Stimulated activated CD4-positive, alpha-beta T cell treated with anti-CD3 and anti-CD28 coated beads, Interleukin-15, amount 100 ng/mL, for 24 hours (primary cell): Measurements from ENCODE around the gene MUL1.

ENCODE experiments used
- DNase-seq: peaks from one replicate; pipeline ENCODE4 v3.0.0-alpha.2; 2020

MUL1 gene

GRCh38 chr1:20484519-20485462 lies 23.2 kb downstream of the MUL1 start:
- DNase-seq, result no peak

GRCh38 chr1:20483833-20484518 lies 24.0 kb downstream of the MUL1 start:
- no peak for DNase-seq

GRCh38 chr1:20483098-20483832 lies 24.7 kb downstream of the MUL1 start:
- DNase-seq, result no peak

- no peak for DNase-seq
Measured at GRCh38 chr1:20481643-20482498, 26.1 kb downstream of the MUL1 start.

- no peak for DNase-seq
Measured at GRCh38 chr1:20480951-20481617, 26.9 kb downstream of the MUL1 start.

GRCh38 chr1:20480243-20480944 lies 27.6 kb downstream of the MUL1 start:
- no peak for DNase-seq

GRCh38 chr1:20479840-20480239 lies 28.1 kb downstream of the MUL1 start:
- DNase-seq, result no peak

- no peak for DNase-seq
Measured at GRCh38 chr1:20478057-20478635, 29.8 kb downstream of the MUL1 start.

- no peak for DNase-seq
Measured at GRCh38 chr1:20477348-20478056, 30.4 kb downstream of the MUL1 start.

- no peak for DNase-seq
Measured at GRCh38 chr1:20476265-20477038, 31.5 kb downstream of the MUL1 start.

GRCh38 chr1:20474996-20475395 lies 33.0 kb downstream of the MUL1 start:
- no peak for DNase-seq

- DNase-seq, result no peak
Measured at GRCh38 chr1:20474333-20474975, 33.5 kb downstream of the MUL1 start.

GRCh38 chr1:20473894-20474293 lies 34.1 kb downstream of the MUL1 start:
- no peak for DNase-seq

GRCh38 chr1:20472860-20473711 lies 34.9 kb downstream of the MUL1 start:
- peak; percentile 49 for DNase-seq

- no peak for DNase-seq
Measured at GRCh38 chr1:20472121-20472520, 35.8 kb downstream of the MUL1 start.

- no peak for DNase-seq
Measured at GRCh38 chr1:20470194-20470593, 37.8 kb downstream of the MUL1 start.

GRCh38 chr1:20469406-20470076 lies 38.4 kb downstream of the MUL1 start:
- no peak for DNase-seq
